Measurements from ENCODE around the gene TMEM94.

GRCh38 chr17:75460295-75460694 is 3.9 kb downstream of the TMEM94 start:
- TF ChIP-seq CTCF (conservative IDR thresholded peaks at IDR 0.05) (no peak), ZFX (IDR thresholded peaks at IDR 0.05) (no peak)

All from C4-2B (cell line).